HEK293 (cell line): ENCODE results near the gene GHRHR.

Source experiments
- CTCF ChIA-PET: fragments of 350-600 bp; formaldehyde crosslinking; extraction: SDS; loops from one replicate; lab custom pipeline; 2021; ENCODE audit warnings: antibody characterized with exemption; lab: Yijun Ruan, JAX
- POLR2A ChIA-PET: fragments of 300-600 bp; formaldehyde crosslinking; extraction: SDS; loops from one replicate; lab custom pipeline; 2020; ENCODE audit warnings: antibody characterized with exemption, inconsistent platforms; lab: Yijun Ruan, JAX
- H3K27ac ChIP-seq: fragments of 200-500 bp; sonication (Bioruptor generic); 2 replicates; pipeline ENCODE4 v1.5.1; 2014; ENCODE audit warnings: low read depth, low read length, control low read depth, inconsistent platforms; ENCODE audit errors: extremely low read depth
- H3K36me3 ChIP-seq, 2 experiments: fragments of 200-500 bp in 1 of 2; sonication (Bioruptor generic) in 1 of 2; 1 replicate in 1 of 2; 2 replicates in 1 of 2; pipeline ENCODE4 v1.5.1; 2014 to 2017; ENCODE audit warnings: inconsistent platforms in 2 of 2, low read length in 2 of 2; ENCODE audit not compliant: control insufficient read depth in 2 of 2, insufficient read depth in 1 of 2
- H3K4me1 ChIP-seq: fragments of 200-500 bp; sonication (Bioruptor generic); 2 replicates; pipeline ENCODE4 v1.5.1; 2014; ENCODE audit warnings: mild to moderate bottlenecking, low read length, inconsistent platforms; ENCODE audit not compliant: control insufficient read depth, insufficient read depth
- H3K4me3 ChIP-seq: 2 replicates; pipeline ENCODE4 v1.5.1; 2011; ENCODE audit warnings: low read depth, mild to moderate bottlenecking, control low read depth, low read length, moderate library complexity
- H3K9me3 ChIP-seq: fragments of 200-500 bp; sonication (Bioruptor generic); 2 replicates; pipeline ENCODE4 v1.5.1; 2014; ENCODE audit warnings: low read depth, low read length, inconsistent platforms; ENCODE audit not compliant: control insufficient read depth, insufficient read depth
- GLI2 ChIP-seq: fragments of 450-650 bp; formaldehyde crosslinking; IDR thresholded peaks from 2 replicates; pipeline ENCODE4; 2017; ENCODE audit warnings: missing biosample characterization, missing genetic modification characterization, low read depth, borderline replicate concordance
- GLIS2 ChIP-seq: fragments of 450-650 bp; formaldehyde crosslinking; IDR thresholded peaks from 2 replicates; pipeline ENCODE4 v1.5.1; 2016; ENCODE audit warnings: missing biosample characterization, missing genetic modification characterization
- SCRT1 ChIP-seq: fragments of 450-650 bp; formaldehyde crosslinking; IDR thresholded peaks from 2 replicates; pipeline ENCODE4 v1.5.1; 2016; ENCODE audit warnings: missing biosample characterization, missing genetic modification characterization, borderline replicate concordance
- SP2 ChIP-seq: fragments of 450-650 bp; formaldehyde crosslinking; IDR thresholded peaks from 2 replicates; pipeline ENCODE4 v1.5.1; 2016; ENCODE audit warnings: missing biosample characterization, missing genetic modification characterization
- SP7 ChIP-seq: fragments of 450-650 bp; formaldehyde crosslinking; IDR thresholded peaks from 2 replicates; pipeline ENCODE4 v1.5.1; 2016; ENCODE audit warnings: missing biosample characterization, missing genetic modification characterization
- ZFP41 ChIP-seq: fragments of 450-650 bp; formaldehyde crosslinking; IDR thresholded peaks from 2 replicates; pipeline ENCODE4 v1.5.1; 2016; ENCODE audit warnings: missing biosample characterization, missing genetic modification characterization, borderline replicate concordance
- ZNF114 ChIP-seq: fragments of 450-650 bp; formaldehyde crosslinking; IDR thresholded peaks from 2 replicates; pipeline ENCODE4 v1.5.0; 2017; ENCODE audit warnings: missing biosample characterization, missing genetic modification characterization
- ZNF121 ChIP-seq: fragments of 450-650 bp; formaldehyde crosslinking; IDR thresholded peaks from 2 replicates; pipeline ENCODE4 v1.5.1; 2016; ENCODE audit warnings: missing biosample characterization, missing genetic modification characterization
- ZNF19 ChIP-seq: fragments of 450-650 bp; formaldehyde crosslinking; IDR thresholded peaks from 2 replicates; pipeline ENCODE4; 2016; ENCODE audit warnings: missing biosample characterization, missing genetic modification characterization, low read depth
- ZNF292 ChIP-seq: fragments of 450-650 bp; formaldehyde crosslinking; IDR thresholded peaks from 2 replicates; pipeline ENCODE4 v1.5.1; 2016; ENCODE audit warnings: low read depth, missing biosample characterization, missing genetic modification characterization, borderline replicate concordance
- ZNF341 ChIP-seq: fragments of 450-650 bp; formaldehyde crosslinking; IDR thresholded peaks from 2 replicates; pipeline ENCODE4; 2016; ENCODE audit warnings: low read depth, missing biosample characterization, missing genetic modification characterization
- ZNF354C ChIP-seq: fragments of 450-650 bp; formaldehyde crosslinking; IDR thresholded peaks from 2 replicates; pipeline ENCODE4 v1.5.1; 2016; ENCODE audit warnings: missing biosample characterization, missing genetic modification characterization, low read depth, borderline replicate concordance
- ZNF366 ChIP-seq: fragments of 450-650 bp; formaldehyde crosslinking; conservative IDR thresholded peaks from 2 replicates; pipeline ENCODE4 v1.5.1; 2016; ENCODE audit warnings: missing biosample characterization, missing genetic modification characterization
- ZNF561 ChIP-seq: fragments of 450-650 bp; IDR thresholded peaks from 2 replicates; pipeline ENCODE4 v1.5.1; 2018; ENCODE audit warnings: missing biosample characterization, missing genetic modification characterization, borderline replicate concordance
- ZNF596 ChIP-seq: fragments of 450-650 bp; IDR thresholded peaks from 2 replicates; pipeline ENCODE4 v1.5.0; 2018; ENCODE audit warnings: missing biosample characterization, mild to moderate bottlenecking, missing genetic modification characterization, moderate library complexity
- ZNF768 ChIP-seq: fragments of 450-650 bp; formaldehyde crosslinking; IDR thresholded peaks from 2 replicates; pipeline ENCODE4 v1.5.1; 2018; ENCODE audit warnings: missing biosample characterization, mild to moderate bottlenecking, missing genetic modification characterization
- ZNF776 ChIP-seq: fragments of 450-650 bp; formaldehyde crosslinking; IDR thresholded peaks from 2 replicates; pipeline ENCODE4 v1.5.0; 2017; ENCODE audit warnings: missing biosample characterization, missing genetic modification characterization, borderline replicate concordance
- ZSCAN23 ChIP-seq: fragments of 450-650 bp; formaldehyde crosslinking; IDR thresholded peaks from 2 replicates; pipeline ENCODE4 v1.5.1; 2016; ENCODE audit warnings: missing biosample characterization, missing genetic modification characterization
- ZSCAN30 ChIP-seq: fragments of 450-650 bp; IDR thresholded peaks from 2 replicates; pipeline ENCODE4 v1.5.1; 2018; ENCODE audit warnings: missing biosample characterization, mild to moderate bottlenecking, missing genetic modification characterization, moderate library complexity
- TF ChIP-seq, protein P1 (sequence below): fragments of 450-650 bp; formaldehyde crosslinking; IDR thresholded peaks from 2 replicates; pipeline ENCODE4 v1.5.1; 2017; ENCODE audit warnings: missing biosample characterization, missing genetic modification characterization
- TF ChIP-seq, protein P2 (sequence below): fragments of 450-650 bp; formaldehyde crosslinking; conservative IDR thresholded peaks from 2 replicates; pipeline ENCODE4 v1.5.1; 2016; ENCODE audit warnings: low read depth, missing biosample characterization, missing genetic modification characterization
- TF ChIP-seq, protein P3 (sequence below): fragments of 450-650 bp; formaldehyde crosslinking; IDR thresholded peaks from 2 replicates; pipeline ENCODE4 v1.5.1; 2016; ENCODE audit warnings: missing biosample characterization, missing genetic modification characterization, borderline replicate concordance

GHRHR gene

DNA sequence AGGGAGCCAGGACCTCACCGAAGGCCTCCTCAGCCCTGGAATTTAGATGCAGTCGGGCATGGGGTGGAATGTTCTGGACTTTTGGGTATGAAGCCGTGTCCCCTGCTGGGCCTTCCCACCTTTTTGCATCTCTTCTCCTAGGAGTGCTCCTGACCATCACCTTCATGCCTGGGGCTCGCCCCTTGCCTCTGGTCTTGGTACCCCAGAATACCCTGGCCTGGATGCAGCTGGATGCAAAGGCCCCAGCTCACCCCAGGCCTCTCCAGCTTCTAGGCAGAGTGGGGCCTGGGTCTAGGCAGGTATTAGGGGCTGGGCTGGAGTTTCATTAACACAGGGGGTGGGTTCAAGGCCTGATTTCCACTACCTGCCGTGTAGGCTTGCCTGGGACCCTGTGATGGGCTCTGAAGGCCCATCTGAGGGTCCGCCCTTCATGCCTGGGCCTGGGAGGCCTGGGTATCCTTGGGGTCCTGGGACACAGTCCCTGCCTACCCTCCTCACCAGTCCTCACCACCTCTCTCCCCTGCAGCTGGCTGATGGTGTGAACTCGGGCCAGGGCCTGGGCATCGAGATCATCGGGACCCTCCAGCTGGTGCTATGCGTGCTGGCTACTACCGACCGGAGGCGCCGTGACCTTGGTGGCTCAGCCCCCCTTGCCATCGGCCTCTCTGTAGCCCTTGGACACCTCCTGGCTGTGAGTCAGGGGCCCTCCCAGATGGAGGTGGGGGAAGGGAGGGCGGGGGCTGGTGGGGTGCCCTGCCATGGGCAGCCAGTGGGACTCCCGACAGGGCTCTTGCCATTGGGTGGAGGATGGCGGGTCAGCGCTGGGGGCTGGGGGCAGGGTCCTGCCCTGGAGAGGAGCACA is 42.0 kb upstream of the GHRHR start:
- no peak for TF ChIP-seq ZSCAN30 (tag by site-specific recombination)
- no peak for TF ChIP-seq ZSCAN23 (tag by site-specific recombination)
- no peak for TF ChIP-seq SP7 (tag by site-specific recombination)
- TF ChIP-seq ZNF341 (tag by site-specific recombination): no peak
- no peak for TF ChIP-seq SCRT1 (tag by site-specific recombination)
- no peak for TF ChIP-seq ZNF366 (tag by site-specific recombination)
- TF ChIP-seq ZNF354C: no peak
- no peak for TF ChIP-seq ZNF596 (tag by site-specific recombination)
- TF ChIP-seq GLI2 (tag by site-specific recombination): no peak
- no peaks in the 10 kb centered on the region for H3K36me3 ChIP-seq
- ChIA-PET POLR2A (interaction anchor here (0.6 kb wide), 1 partner anchor 498 kb away, joined by 3 read pairs; no protein-coding TSS in a partner anchor), CTCF (interaction anchor here (0.7 to 2.5 kb wide), 3 partner anchors 17 to 850 kb away, joined by 3 to 8 read pairs (median 7); no protein-coding TSS in a partner anchor)
- H3K27ac ChIP-seq: no peak overlapping the region
- H3K4me3 ChIP-seq: no peak overlapping the region
- no peaks in the 10 kb centered on the region for H3K4me1 ChIP-seq
- H3K9me3 ChIP-seq: no peaks in the 10 kb centered on the region

DNA sequence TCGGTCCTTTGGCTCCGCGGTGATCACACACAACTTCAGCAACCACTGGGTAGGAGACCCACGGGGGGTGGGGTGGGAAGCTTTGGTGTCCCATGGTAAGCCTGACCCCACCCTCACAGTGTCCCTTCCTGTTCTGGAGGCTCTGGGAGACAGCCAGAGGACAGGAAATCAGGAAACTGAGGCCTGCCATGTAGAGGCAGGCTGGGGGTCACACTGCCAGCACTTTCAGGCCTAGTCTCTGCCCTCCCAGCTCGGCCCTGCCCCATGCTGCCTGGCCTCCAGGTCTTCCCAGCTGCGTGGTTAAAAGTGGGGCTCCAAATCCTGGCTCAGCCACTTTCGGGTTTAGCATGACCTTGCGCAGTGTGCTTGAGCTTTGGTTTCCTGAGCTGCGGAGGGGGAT is 41.2 kb upstream of the GHRHR start:
- Histone ChIP-seq H3K27ac (no peak overlapping the region), H3K4me3 (no peak overlapping the region), H3K4me1 (no peaks in the 10 kb centered on the region), H3K36me3 (no peaks in the 10 kb centered on the region), H3K9me3 (no peaks in the 10 kb centered on the region)
- POLR2A ChIA-PET: no interaction called here
- CTCF ChIA-PET: interaction anchor here (0.7 to 1.8 kb wide), 2 partner anchors 16 to 849 kb away, joined by 3 to 7 read pairs; no protein-coding TSS in a partner anchor
- no peak for TF ChIP-seq GLIS2 (tag by site-specific recombination)
- no peak for TF ChIP-seq ZNF776
- TF ChIP-seq ZNF121 (tag by site-specific recombination): no peak
- TF ChIP-seq, protein P1, sequence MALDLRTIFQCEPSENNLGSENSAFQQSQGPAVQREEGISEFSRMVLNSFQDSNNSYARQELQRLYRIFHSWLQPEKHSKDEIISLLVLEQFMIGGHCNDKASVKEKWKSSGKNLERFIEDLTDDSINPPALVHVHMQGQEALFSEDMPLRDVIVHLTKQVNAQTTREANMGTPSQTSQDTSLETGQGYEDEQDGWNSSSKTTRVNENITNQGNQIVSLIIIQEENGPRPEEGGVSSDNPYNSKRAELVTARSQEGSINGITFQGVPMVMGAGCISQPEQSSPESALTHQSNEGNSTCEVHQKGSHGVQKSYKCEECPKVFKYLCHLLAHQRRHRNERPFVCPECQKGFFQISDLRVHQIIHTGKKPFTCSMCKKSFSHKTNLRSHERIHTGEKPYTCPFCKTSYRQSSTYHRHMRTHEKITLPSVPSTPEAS (tag by site-specific recombination): no peak
- TF ChIP-seq, protein P2, sequence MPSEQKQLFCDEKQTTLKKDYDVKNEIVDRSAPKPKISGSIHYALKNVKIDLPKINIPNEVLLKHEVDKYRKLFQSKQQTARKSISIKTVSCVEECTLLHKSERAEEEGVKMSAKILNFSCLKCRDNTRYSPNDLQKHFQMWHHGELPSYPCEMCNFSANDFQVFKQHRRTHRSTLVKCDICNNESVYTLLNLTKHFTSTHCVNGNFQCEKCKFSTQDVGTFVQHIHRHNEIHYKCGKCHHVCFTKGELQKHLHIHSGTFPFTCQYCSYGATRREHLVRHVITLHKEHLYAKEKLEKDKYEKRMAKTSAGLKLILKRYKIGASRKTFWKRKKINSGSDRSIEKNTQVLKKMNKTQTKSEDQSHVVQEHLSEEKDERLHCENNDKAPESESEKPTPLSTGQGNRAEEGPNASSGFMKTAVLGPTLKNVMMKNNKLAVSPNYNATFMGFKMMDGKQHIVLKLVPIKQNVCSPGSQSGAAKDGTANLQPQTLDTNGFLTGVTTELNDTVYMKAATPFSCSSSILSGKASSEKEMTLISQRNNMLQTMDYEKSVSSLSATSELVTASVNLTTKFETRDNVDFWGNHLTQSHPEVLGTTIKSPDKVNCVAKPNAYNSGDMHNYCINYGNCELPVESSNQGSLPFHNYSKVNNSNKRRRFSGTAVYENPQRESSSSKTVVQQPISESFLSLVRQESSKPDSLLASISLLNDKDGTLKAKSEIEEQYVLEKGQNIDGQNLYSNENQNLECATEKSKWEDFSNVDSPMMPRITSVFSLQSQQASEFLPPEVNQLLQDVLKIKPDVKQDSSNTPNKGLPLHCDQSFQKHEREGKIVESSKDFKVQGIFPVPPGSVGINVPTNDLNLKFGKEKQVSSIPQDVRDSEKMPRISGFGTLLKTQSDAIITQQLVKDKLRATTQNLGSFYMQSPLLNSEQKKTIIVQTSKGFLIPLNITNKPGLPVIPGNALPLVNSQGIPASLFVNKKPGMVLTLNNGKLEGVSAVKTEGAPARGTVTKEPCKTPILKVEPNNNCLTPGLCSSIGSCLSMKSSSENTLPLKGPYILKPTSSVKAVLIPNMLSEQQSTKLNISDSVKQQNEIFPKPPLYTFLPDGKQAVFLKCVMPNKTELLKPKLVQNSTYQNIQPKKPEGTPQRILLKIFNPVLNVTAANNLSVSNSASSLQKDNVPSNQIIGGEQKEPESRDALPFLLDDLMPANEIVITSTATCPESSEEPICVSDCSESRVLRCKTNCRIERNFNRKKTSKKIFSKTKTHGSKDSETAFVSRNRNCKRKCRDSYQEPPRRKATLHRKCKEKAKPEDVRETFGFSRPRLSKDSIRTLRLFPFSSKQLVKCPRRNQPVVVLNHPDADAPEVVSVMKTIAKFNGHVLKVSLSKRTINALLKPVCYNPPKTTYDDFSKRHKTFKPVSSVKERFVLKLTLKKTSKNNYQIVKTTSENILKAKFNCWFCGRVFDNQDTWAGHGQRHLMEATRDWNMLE (tag by site-specific recombination): no peak
- TF ChIP-seq ZNF561 (tag by site-specific recombination): no peak
- TF ChIP-seq ZNF114 (tag by site-specific recombination): no peak
- TF ChIP-seq ZNF292 (tag by site-specific recombination): no peak
- no peak for TF ChIP-seq ZNF596 (tag by site-specific recombination)
- TF ChIP-seq ZNF768 (tag by site-specific recombination): no peak
- no peak for TF ChIP-seq SP2 (tag by site-specific recombination)
- no peak for TF ChIP-seq ZFP41
- no peak for TF ChIP-seq ZNF19 (tag by site-specific recombination)
- TF ChIP-seq, protein P3, sequence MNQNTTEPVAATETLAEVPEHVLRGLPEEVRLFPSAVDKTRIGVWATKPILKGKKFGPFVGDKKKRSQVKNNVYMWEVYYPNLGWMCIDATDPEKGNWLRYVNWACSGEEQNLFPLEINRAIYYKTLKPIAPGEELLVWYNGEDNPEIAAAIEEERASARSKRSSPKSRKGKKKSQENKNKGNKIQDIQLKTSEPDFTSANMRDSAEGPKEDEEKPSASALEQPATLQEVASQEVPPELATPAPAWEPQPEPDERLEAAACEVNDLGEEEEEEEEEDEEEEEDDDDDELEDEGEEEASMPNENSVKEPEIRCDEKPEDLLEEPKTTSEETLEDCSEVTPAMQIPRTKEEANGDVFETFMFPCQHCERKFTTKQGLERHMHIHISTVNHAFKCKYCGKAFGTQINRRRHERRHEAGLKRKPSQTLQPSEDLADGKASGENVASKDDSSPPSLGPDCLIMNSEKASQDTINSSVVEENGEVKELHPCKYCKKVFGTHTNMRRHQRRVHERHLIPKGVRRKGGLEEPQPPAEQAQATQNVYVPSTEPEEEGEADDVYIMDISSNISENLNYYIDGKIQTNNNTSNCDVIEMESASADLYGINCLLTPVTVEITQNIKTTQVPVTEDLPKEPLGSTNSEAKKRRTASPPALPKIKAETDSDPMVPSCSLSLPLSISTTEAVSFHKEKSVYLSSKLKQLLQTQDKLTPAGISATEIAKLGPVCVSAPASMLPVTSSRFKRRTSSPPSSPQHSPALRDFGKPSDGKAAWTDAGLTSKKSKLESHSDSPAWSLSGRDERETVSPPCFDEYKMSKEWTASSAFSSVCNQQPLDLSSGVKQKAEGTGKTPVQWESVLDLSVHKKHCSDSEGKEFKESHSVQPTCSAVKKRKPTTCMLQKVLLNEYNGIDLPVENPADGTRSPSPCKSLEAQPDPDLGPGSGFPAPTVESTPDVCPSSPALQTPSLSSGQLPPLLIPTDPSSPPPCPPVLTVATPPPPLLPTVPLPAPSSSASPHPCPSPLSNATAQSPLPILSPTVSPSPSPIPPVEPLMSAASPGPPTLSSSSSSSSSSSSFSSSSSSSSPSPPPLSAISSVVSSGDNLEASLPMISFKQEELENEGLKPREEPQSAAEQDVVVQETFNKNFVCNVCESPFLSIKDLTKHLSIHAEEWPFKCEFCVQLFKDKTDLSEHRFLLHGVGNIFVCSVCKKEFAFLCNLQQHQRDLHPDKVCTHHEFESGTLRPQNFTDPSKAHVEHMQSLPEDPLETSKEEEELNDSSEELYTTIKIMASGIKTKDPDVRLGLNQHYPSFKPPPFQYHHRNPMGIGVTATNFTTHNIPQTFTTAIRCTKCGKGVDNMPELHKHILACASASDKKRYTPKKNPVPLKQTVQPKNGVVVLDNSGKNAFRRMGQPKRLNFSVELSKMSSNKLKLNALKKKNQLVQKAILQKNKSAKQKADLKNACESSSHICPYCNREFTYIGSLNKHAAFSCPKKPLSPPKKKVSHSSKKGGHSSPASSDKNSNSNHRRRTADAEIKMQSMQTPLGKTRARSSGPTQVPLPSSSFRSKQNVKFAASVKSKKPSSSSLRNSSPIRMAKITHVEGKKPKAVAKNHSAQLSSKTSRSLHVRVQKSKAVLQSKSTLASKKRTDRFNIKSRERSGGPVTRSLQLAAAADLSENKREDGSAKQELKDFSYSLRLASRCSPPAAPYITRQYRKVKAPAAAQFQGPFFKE (tag by site-specific recombination): no peak
